ENCODE results near the gene GRIFIN. TPM values are rescaled to one million over a fixed set of nuclear protein-coding genes. Genes with fewer than 3 reads are reported as not detected.

GRIFIN gene
- total and polyA plus RNA-seq, 5 donors from 2014 or later, result not detected

GRCh38 chr7:2510909-2511768 is 34.9 kb upstream of the GRIFIN start:
- Mint-ChIP-seq H3K27me3 (peaks cover 4% of the 10 kb centered on the region), H3K4me1 (peaks cover 0 to 42% (median 27%) of the 10 kb centered on the region in 4 donors), H3K27ac (peak overlapping the region; percentile 94 to 98 (median 97)), H3K9me3 (no peaks in the 10 kb centered on the region), H3K36me3 (no peaks in the 10 kb centered on the region), H3K4me3 (peak overlapping the region in 3 of 4 donors; percentile 84 to 95 (median 88))
- no peaks in the 10 kb centered on the region for H3K36me3 ChIP-seq (ENCODE audit: control insufficient read depth, insufficient read depth, low read length)
- H3K27me3 ChIP-seq (ENCODE audit: control insufficient read depth, insufficient read depth, low read length), result no peaks in the 10 kb centered on the region
- peaks cover 70% of the 10 kb centered on the region for H3K4me1 ChIP-seq (ENCODE audit: control insufficient read depth, insufficient read depth, low read length, poor library complexity, severe bottlenecking)
- ATAC-seq (ENCODE audit: low read depth in 2 of 2), result peak; percentile 57 to 67
- H3K27ac ChIP-seq (ENCODE audit: insufficient read depth, low read length, poor library complexity, severe bottlenecking), result peak overlapping the region; percentile 98
- no peak overlapping the region for H3K4me3 ChIP-seq (ENCODE audit: low read depth, low read length)
- DNase-seq, result peak; percentile 60 to 94 (median 79)
- H3K9me3 ChIP-seq (ENCODE audit: control insufficient read depth in 2 of 2, low read length in 2 of 2), result no peaks in the 10 kb centered on the region

- ATAC-seq (ENCODE audit: low read depth in 2 of 2) (no peak), DNase-seq (no peak)
- H3K4me1 ChIP-seq (ENCODE audit: control insufficient read depth, insufficient read depth, low read length, poor library complexity, severe bottlenecking), result peaks cover 70% of the 10 kb centered on the region
- Mint-ChIP-seq H3K9me3 (no peaks in the 10 kb centered on the region), H3K36me3 (no peaks in the 10 kb centered on the region), H3K4me3 (peak overlapping the region in 3 of 4 donors; percentile 84 to 95 (median 88)), H3K4me1 (peaks cover 0 to 42% (median 27%) of the 10 kb centered on the region in 4 donors), H3K27me3 (peaks cover 4% of the 10 kb centered on the region), H3K27ac (peak overlapping the region; percentile 94 to 98 (median 97))
- no peak overlapping the region for H3K4me3 ChIP-seq (ENCODE audit: low read depth, low read length)
- peak overlapping the region; percentile 98 for H3K27ac ChIP-seq (ENCODE audit: insufficient read depth, low read length, poor library complexity, severe bottlenecking)
- H3K36me3 ChIP-seq (ENCODE audit: control insufficient read depth, insufficient read depth, low read length), result no peaks in the 10 kb centered on the region
- H3K9me3 ChIP-seq (ENCODE audit: control insufficient read depth in 2 of 2, low read length in 2 of 2), result no peaks in the 10 kb centered on the region
- no peaks in the 10 kb centered on the region for H3K27me3 ChIP-seq (ENCODE audit: control insufficient read depth, insufficient read depth, low read length)
Observed at GRCh38 chr7:2510130-2510776, 34.1 kb upstream of the GRIFIN start.

- H3K27ac Mint-ChIP-seq, result peak overlapping the region; percentile 94 to 98 (median 97)
- no peak for DNase-seq
- peaks cover 0 to 42% (median 27%) of the 10 kb centered on the region in 4 donors for H3K4me1 Mint-ChIP-seq
- H3K27ac ChIP-seq (ENCODE audit: insufficient read depth, low read length, poor library complexity, severe bottlenecking), result peak overlapping the region; percentile 98
- peaks cover 70% of the 10 kb centered on the region for H3K4me1 ChIP-seq (ENCODE audit: control insufficient read depth, insufficient read depth, low read length, poor library complexity, severe bottlenecking)
- no peaks in the 10 kb centered on the region for H3K36me3 ChIP-seq (ENCODE audit: control insufficient read depth, insufficient read depth, low read length)
- H3K27me3 Mint-ChIP-seq, result peaks cover 4% of the 10 kb centered on the region
- ATAC-seq (ENCODE audit: low read depth in 2 of 2), result no peak
- H3K4me3 ChIP-seq (ENCODE audit: low read depth, low read length), result peak overlapping the region; percentile 55
- H3K36me3 Mint-ChIP-seq, result no peaks in the 10 kb centered on the region
- H3K9me3 ChIP-seq (ENCODE audit: control insufficient read depth in 2 of 2, low read length in 2 of 2), result no peaks in the 10 kb centered on the region
- no peaks in the 10 kb centered on the region for H3K9me3 Mint-ChIP-seq
- H3K4me3 Mint-ChIP-seq, result peak overlapping the region in 3 of 4 donors; percentile 87 to 93 (median 88)
- H3K27me3 ChIP-seq (ENCODE audit: control insufficient read depth, insufficient read depth, low read length), result no peaks in the 10 kb centered on the region
Observed at GRCh38 chr7:2509298-2509906, 33.2 kb upstream of the GRIFIN start.

- peaks cover 64% of the 10 kb centered on the region for H3K4me1 ChIP-seq (ENCODE audit: control insufficient read depth, insufficient read depth, low read length, poor library complexity, severe bottlenecking)
- H3K27ac Mint-ChIP-seq, result peak overlapping the region; percentile 94 to 98 (median 97)
- no peaks in the 10 kb centered on the region for H3K9me3 ChIP-seq (ENCODE audit: control insufficient read depth in 2 of 2, low read length in 2 of 2)
- H3K27me3 ChIP-seq (ENCODE audit: control insufficient read depth, insufficient read depth, low read length), result no peaks in the 10 kb centered on the region
- H3K36me3 Mint-ChIP-seq, result no peaks in the 10 kb centered on the region
- peaks cover 0 to 42% (median 27%) of the 10 kb centered on the region in 4 donors for H3K4me1 Mint-ChIP-seq
- no peaks in the 10 kb centered on the region for H3K9me3 Mint-ChIP-seq
- H3K36me3 ChIP-seq (ENCODE audit: control insufficient read depth, insufficient read depth, low read length), result no peaks in the 10 kb centered on the region
- peak; percentile 73 to 95 (median 87) for DNase-seq
- H3K4me3 ChIP-seq (ENCODE audit: low read depth, low read length), result peak overlapping the region; percentile 55
- peak overlapping the region in 3 of 4 donors; percentile 87 to 93 (median 88) for H3K4me3 Mint-ChIP-seq
- ATAC-seq (ENCODE audit: low read depth in 2 of 2), result peak; percentile 70 to 72
- peaks cover 4% of the 10 kb centered on the region for H3K27me3 Mint-ChIP-seq
- H3K27ac ChIP-seq (ENCODE audit: insufficient read depth, low read length, poor library complexity, severe bottlenecking), result peak overlapping the region; percentile 98
Observed at GRCh38 chr7:2508327-2509215, 32.4 kb upstream of the GRIFIN start.

GRCh38 chr7:2507917-2508306 is 31.7 kb upstream of the GRIFIN start:
- Mint-ChIP-seq H3K4me3 (peak overlapping the region in 3 of 4 donors; percentile 87 to 93 (median 88)), H3K4me1 (peaks cover 0 to 42% (median 24%) of the 10 kb centered on the region in 4 donors), H3K36me3 (no peaks in the 10 kb centered on the region), H3K9me3 (no peaks in the 10 kb centered on the region), H3K27ac (peak overlapping the region; percentile 94 to 98 (median 97)), H3K27me3 (peaks cover 4% of the 10 kb centered on the region)
- no peak for DNase-seq
- Histone ChIP-seq H3K27me3 (ENCODE audit: control insufficient read depth, insufficient read depth, low read length) (no peaks in the 10 kb centered on the region), H3K4me3 (ENCODE audit: low read depth, low read length) (no peak overlapping the region), H3K27ac (ENCODE audit: insufficient read depth, low read length, poor library complexity, severe bottlenecking) (peak overlapping the region; percentile 98), H3K36me3 (ENCODE audit: control insufficient read depth, insufficient read depth, low read length) (no peaks in the 10 kb centered on the region), H3K9me3 (ENCODE audit: control insufficient read depth in 2 of 2, low read length in 2 of 2) (no peaks in the 10 kb centered on the region), H3K4me1 (ENCODE audit: control insufficient read depth, insufficient read depth, low read length, poor library complexity, severe bottlenecking) (peaks cover 57% of the 10 kb centered on the region)
- ATAC-seq (ENCODE audit: low read depth in 2 of 2), result no peak

DNA sequence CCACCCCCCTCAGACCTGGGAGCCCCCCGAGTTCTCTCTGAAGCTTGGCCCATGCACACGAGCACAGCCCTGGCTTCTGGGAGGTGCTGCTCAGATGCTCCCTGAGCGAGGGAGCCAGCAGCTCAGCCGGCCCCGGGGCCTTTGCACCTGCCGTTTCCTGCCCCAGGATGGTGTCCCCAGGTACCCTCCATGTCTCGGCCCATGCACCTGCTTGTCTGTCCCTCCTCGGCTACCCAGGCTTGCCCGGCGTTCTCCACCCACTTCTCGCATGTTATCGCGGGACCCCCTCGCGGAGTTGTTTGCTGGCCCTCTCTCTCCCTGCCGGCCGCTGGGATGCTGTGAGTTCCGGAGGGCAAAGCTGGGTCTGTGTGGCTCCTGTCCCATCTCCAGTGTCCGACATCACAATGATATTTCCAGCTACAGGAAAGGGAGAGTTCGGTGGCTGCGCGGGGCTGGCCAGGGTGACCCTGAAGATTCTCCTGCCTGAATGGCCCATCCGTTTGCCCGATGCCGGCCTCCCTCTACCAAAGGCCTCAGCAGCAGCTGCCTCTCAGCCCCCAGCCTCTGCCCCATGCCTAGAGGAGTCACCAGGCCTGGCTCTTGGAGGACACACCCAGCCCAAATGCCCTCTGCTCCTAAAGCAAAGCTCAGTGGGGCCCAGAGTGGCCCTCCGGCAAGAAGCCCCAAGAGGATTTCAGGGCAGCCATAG is 31.2 kb upstream of the GRIFIN start:
- Histone ChIP-seq H3K27ac (ENCODE audit: insufficient read depth, low read length, poor library complexity, severe bottlenecking) (peak overlapping the region; percentile 98), H3K27me3 (ENCODE audit: control insufficient read depth, insufficient read depth, low read length) (no peaks in the 10 kb centered on the region), H3K4me3 (ENCODE audit: low read depth, low read length) (no peak overlapping the region), H3K36me3 (ENCODE audit: control insufficient read depth, insufficient read depth, low read length) (no peaks in the 10 kb centered on the region), H3K9me3 (ENCODE audit: control insufficient read depth in 2 of 2, low read length in 2 of 2) (no peaks in the 10 kb centered on the region), H3K4me1 (ENCODE audit: control insufficient read depth, insufficient read depth, low read length, poor library complexity, severe bottlenecking) (peaks cover 51% of the 10 kb centered on the region)
- Mint-ChIP-seq H3K9me3 (no peaks in the 10 kb centered on the region), H3K4me1 (peaks cover 0 to 42% (median 18%) of the 10 kb centered on the region in 4 donors), H3K4me3 (no peak overlapping the region), H3K27me3 (peaks cover 4% of the 10 kb centered on the region), H3K36me3 (no peaks in the 10 kb centered on the region), H3K27ac (peak overlapping the region in 2 of 3 donors; percentile 94 to 98)
- DNase-seq (no peak), ATAC-seq (ENCODE audit: low read depth in 2 of 2) (no peak)
